NCI-H524 treated with DMSO at 0.1 percent for 48 hours (cell line): ENCODE data around the gene TMEM150C.
A peak's percentile ranks its signal among the peaks of the same experiment; 100 is the strongest.
"Not testable (repeated sequence)": the region's sequence is repeated elsewhere in the genome, so short reads cannot be mapped to it uniquely, and the experiment has no call there.

ENCODE experiments used
- DNase-seq: peaks from one replicate; lab custom pipeline; 2025; lab: John Stamatoyannopoulos, UW

Gene TMEM150C

GRCh38 chr4:82515705-82516104 is 46.1 kb downstream of the TMEM150C start:
- no peak for DNase-seq

GRCh38 chr4:82513382-82513781 is 48.4 kb downstream of the TMEM150C start:
- no peak for DNase-seq

- no peak for DNase-seq
Measured at GRCh38 chr4:82510216-82510615, 51.6 kb downstream of the TMEM150C start.

GRCh38 chr4:82508806-82509428 is 52.9 kb downstream of the TMEM150C start:
- DNase-seq: no peak

GRCh38 chr4:82508011-82508410 is 53.8 kb downstream of the TMEM150C start:
- no peak for DNase-seq

- DNase-seq: no peak
Measured at GRCh38 chr4:82501154-82501442, 60.7 kb downstream of the TMEM150C start.

- DNase-seq: peak; percentile 18
Measured at GRCh38 chr4:82500435-82501153, 61.2 kb downstream of the TMEM150C start.

GRCh38 chr4:82499738-82500434 is 61.9 kb downstream of the TMEM150C start:
- no peak for DNase-seq

- DNase-seq: no peak
Measured at GRCh38 chr4:82496349-82496748, 65.4 kb downstream of the TMEM150C start.

GRCh38 chr4:82495666-82496065 is 66.1 kb downstream of the TMEM150C start:
- no peak for DNase-seq

- DNase-seq: no peak
Measured at GRCh38 chr4:82493721-82494425, 67.9 kb downstream of the TMEM150C start.

GRCh38 chr4:82491251-82491960 is 70.4 kb downstream of the TMEM150C start:
- no peak for DNase-seq

GRCh38 chr4:82489987-82490386 is 71.8 kb downstream of the TMEM150C start:
- DNase-seq: no peak

GRCh38 chr4:82489076-82489475 is 72.7 kb downstream of the TMEM150C start:
- DNase-seq: no peak

GRCh38 chr4:82484996-82485783 is 76.6 kb downstream of the TMEM150C start:
- DNase-seq: no peak

- no peak for DNase-seq
Measured at GRCh38 chr4:82482387-82482786, 79.4 kb downstream of the TMEM150C start.

- DNase-seq: no peak
Measured at GRCh38 chr4:82481506-82481840, 80.3 kb downstream of the TMEM150C start.

- DNase-seq: no peak
Measured at GRCh38 chr4:82480771-82481505, 80.8 kb downstream of the TMEM150C start.

GRCh38 chr4:82479562-82479961 is 82.2 kb downstream of the TMEM150C start:
- DNase-seq: no peak

- not testable (repeated sequence) for DNase-seq
Measured at GRCh38 chr4:82477469-82477868, 84.3 kb downstream of the TMEM150C start.

GRCh38 chr4:82475931-82476330 is 85.9 kb downstream of the TMEM150C start:
- not testable (repeated sequence) for DNase-seq
